Activated T-cell treated with anti-CD3 and anti-CD28 coated beads for 48 hours (primary cell): Measurements from ENCODE around the gene HDAC4.

Experiments
- DNase-seq: peaks from one replicate; pipeline ENCODE4 v3.0.0-alpha.2; 2020; ENCODE audit warnings: low read depth

HDAC4 gene

GRCh38 chr2:239234191-239235175 lies 166.3 kb downstream of the HDAC4 start:
- no peak for DNase-seq

GRCh38 chr2:239233576-239233975 lies 167.2 kb downstream of the HDAC4 start:
- DNase-seq, result no peak

- DNase-seq, result no peak
Observed at GRCh38 chr2:239232195-239232578, 168.6 kb downstream of the HDAC4 start.

- no peak for DNase-seq
Observed at GRCh38 chr2:239231231-239232194, 169.3 kb downstream of the HDAC4 start.

- no peak for DNase-seq
Observed at GRCh38 chr2:239230318-239231052, 170.3 kb downstream of the HDAC4 start.

GRCh38 chr2:239229545-239230279 lies 171.1 kb downstream of the HDAC4 start:
- no peak for DNase-seq

GRCh38 chr2:239227661-239228371 lies 173.0 kb downstream of the HDAC4 start:
- no peak for DNase-seq

GRCh38 chr2:239226677-239227581 lies 173.9 kb downstream of the HDAC4 start:
- no peak for DNase-seq

- no peak for DNase-seq
Observed at GRCh38 chr2:239225871-239226561, 174.8 kb downstream of the HDAC4 start.

- DNase-seq, result no peak
Observed at GRCh38 chr2:239225371-239225851, 175.4 kb downstream of the HDAC4 start.

GRCh38 chr2:239224955-239225354 lies 175.9 kb downstream of the HDAC4 start:
- DNase-seq, result no peak

GRCh38 chr2:239224199-239224570 lies 176.6 kb downstream of the HDAC4 start:
- DNase-seq, result no peak

GRCh38 chr2:239223310-239224198 lies 177.3 kb downstream of the HDAC4 start:
- no peak for DNase-seq

- no peak for DNase-seq
Observed at GRCh38 chr2:239222706-239223309, 178.0 kb downstream of the HDAC4 start.

- no peak for DNase-seq
Observed at GRCh38 chr2:239222312-239222660, 178.5 kb downstream of the HDAC4 start.

GRCh38 chr2:239220981-239221396 lies 179.8 kb downstream of the HDAC4 start:
- no peak for DNase-seq

- DNase-seq, result no peak
Observed at GRCh38 chr2:239220341-239220740, 180.5 kb downstream of the HDAC4 start.
